Measurements from ENCODE around the gene XCL2.
"Not testable (repeated sequence)": the region's sequence is repeated elsewhere in the genome, so short reads cannot be mapped to it uniquely, and the experiment has no call there.

XCL2 gene

GRCh38 chr1:168543840-168544498, at the start of gene XCL2:
XCL2 (minus strand) TSS chr1:168543997; CDS start chr1:168543964, 33 bp downstream.
- DNase-seq = not testable (repeated sequence)

DNA sequence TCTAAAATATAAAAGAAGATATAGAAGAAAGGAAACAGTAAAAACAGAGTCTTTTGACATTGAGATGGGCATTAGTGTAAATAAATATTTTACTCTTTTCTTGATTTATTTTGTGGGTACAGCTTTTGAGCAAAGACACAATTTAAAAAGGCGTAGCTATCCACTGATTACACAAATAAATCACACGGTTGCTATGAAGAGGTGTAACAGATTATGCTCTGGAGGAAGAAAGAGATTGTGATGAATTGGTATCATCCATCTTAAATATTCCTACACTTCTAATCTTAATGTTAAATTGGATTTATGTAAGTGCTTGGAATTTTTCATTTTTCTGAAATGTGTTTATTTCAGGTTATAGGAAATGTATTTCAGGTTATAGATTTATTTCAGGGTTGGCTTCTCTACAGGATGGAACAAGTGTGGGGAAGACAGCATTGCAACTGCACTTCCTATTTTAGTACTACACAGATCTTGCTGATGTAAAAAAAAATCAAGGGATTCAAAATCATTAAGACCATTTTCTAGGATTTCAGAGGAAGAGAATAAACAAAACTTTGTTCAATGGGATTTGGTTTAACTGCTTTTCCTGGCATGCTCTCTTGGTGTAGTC, 47.9 kb upstream of the XCL2 start:
- no peak for DNase-seq

DNA sequence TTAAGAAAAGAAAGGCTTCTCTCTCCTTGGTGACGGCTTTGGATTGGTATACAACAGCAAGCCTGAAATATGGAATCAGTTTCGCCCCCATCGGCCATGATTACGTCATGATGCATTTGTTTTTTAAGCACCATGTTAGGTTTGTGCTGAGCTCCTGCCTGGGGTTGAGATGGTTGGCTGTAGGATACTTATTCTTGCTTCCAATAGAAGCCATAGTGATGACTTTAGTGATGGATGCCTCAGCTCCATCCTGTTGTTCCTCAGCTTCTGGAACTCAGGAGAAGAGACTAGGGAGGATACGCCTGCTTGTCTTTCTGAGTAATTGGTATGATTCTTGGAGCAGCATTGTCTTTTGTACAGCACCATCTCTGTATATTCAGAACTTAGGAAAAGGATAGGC, 47.3 kb upstream of the XCL2 start:
- no peak for DNase-seq

DNA sequence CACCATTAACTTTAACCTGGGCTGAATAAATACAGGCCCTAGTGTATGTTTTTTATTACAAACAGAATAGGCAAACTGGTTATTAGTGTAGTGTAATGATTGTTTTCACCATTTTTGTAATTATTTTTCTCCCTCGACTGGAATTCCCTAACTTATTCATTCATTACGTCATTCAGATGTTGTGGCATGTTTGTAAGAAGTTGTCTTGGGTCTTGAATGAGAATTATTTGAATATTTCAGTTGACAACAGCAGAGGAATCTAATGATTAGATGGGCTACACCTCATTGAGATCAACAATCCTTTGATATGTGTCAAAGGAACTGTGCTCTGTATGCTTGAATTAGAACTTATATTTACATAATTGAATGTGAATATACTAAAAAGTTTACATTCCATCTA, 45.4 kb upstream of the XCL2 start:
- no peak for DNase-seq

GRCh38 chr1:168585937-168586336, 42.1 kb upstream of the XCL2 start:
- DNase-seq = no peak

DNA sequence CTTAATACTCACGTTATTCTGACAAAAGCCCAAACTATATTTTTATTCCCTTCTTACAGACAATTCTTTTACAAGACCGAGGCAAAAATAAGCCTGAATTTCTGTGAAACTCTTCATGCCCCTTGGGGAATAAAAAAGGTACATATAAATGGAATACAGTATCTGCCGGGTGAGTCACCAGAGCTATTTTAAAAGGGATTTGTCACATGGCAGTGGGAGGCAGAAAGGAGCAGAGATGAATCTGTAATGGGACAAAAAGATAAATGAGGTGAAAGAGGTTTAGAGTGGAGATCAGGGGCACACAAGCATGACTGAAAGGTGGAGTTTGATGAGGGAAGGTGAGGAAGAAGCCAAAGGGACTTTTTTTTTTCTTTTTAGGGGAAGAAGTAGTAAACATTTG, 41.4 kb upstream of the XCL2 start:
- no peak for DNase-seq

DNA sequence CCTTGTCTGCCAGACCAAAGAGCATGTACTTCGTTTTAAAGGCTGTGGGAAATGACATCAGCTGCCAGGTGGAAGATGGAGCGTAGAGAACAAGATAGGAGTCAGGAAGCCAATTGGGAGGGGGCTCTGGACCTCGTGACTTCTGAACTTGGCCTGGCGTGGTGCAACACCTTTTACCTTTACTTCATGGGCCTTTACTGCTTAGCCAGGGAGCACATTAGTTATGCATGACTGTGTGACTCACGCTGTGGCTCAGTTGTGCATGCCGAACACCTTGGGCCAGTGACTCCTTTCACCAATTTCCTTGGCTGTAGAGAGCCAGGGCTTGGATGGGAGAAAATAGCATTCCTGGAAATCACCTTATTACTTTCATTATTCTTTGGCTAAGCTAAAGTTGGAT, 39.8 kb upstream of the XCL2 start:
- DNase-seq = no peak

GRCh38 chr1:168582688-168583336, 39.0 kb upstream of the XCL2 start:
- no peak for DNase-seq

- DNase-seq = no peak
These were observed 38.2 kb upstream of the XCL2 start for GRCh38 chr1:168581817-168582572.

GRCh38 chr1:168580991-168581390, 37.2 kb upstream of the XCL2 start:
- not testable (repeated sequence) for DNase-seq

DNA sequence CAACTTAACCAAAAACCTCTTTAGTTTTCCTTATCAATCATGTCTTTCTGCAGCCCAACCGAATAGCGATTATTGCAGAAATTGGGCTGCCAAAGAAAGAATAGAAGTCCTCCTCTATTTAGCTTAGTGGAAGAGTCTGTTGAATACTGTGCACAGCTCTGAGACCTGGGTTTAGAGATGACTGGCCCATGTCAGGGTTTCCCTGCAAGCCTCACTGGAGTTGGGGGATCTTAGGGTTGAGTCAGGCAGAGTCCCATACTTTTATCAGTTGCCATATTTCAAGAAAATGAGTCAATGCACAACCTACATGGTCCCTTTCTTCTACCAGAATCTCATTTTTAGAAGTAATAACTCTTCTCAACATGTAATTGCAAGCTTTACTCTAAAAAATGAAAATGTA, 36.5 kb upstream of the XCL2 start:
- DNase-seq = not testable (repeated sequence)

DNA sequence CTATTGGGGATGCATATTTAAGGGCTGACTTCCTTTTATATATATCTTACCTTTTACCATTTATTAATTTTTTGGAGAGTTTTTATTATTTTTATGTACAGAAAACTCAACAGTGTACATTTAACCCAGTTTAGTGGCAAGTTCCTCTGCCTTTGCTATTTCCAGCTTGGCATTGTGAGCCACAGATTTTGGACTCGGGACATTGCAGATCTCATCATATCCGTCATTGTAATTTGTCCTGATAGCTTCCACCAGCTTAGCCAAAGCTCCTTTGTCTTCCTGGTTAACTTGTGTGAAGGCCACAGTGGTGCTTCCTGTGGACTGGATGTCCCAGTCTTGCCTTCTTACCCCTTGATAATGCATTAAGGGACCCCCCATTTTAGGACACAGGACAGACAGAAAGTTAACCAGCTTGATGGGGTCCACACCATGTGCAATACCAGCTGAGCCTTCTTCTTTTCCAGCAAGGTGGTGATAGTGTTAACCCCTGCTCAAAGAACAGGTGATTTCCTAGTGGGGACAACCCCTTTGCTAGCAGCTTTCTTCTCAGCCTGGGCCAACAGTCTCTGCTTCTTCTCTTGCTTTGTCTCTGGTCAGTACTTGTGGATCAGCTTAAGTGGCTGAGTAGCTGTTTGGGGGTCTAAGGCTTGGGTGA, 34.9 kb upstream of the XCL2 start:
- DNase-seq = not testable (repeated sequence)

GRCh38 chr1:168576245-168576688, 32.5 kb upstream of the XCL2 start, which contains the start of gene XCL1:
XCL1 (plus strand) TSS chr1:168576605; CDS start chr1:168576638, 33 bp downstream.
- DNase-seq = not testable (repeated sequence)

DNA sequence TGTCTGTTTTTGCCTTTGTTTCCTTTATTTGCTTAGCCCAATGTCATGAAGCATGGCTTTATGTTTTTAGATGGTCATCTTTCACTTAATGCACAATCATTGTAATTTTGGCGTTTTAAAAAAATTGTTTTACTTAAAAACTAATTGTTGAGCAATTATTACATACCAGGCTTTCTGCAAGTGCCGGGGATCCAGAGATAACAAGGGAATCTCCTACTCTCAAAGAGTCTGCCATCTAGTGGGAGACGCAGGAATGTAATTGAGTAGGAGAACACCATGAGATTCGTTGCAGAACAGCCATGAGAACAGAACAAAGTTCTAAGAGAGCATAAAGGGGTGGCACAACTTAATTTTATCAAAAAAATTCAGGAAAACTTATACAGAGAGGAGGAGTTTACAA, 30.4 kb upstream of the XCL2 start:
- not testable (repeated sequence) for DNase-seq

GRCh38 chr1:168572633-168573032, 28.8 kb upstream of the XCL2 start:
- no peak for DNase-seq

DNA sequence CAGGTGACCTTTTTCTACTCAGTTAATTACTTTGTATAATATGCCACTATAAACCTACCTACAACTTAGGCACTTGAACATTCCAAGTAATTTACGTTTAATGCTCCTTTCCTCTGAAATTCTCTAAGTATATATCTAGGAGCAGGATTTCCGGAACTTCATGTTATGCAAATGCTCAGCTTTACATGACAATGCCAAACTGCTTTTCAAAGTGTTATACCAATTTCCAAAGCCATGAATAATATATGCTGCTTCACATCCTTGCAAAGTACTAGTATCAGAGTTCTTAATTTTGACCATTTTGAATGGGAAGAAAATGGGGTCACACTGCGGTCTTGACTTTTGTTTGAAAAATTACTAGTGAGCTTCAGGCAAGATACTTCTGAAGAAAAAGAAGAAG, 26.9 kb upstream of the XCL2 start:
- no peak for DNase-seq

DNA sequence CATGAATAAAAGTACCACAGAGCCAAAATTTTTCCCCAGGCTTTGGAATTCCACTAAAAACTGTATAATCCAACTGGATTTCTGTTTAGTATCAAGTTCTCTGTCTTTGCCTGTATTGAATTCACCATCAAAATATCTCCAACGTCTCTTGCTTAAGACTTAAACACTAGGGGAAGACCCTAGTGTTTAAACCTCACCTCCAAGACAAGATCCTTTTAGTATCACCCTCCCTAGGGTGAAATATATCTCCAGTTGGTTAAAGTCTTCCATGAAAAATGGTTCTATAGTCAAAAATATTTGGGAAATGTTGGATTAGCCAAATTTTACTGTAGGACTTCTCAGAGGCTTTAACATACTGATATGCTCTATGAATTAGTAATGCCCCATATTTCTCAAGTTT, 24.5 kb upstream of the XCL2 start:
- no peak for DNase-seq

- DNase-seq = no peak
These were observed 23.8 kb upstream of the XCL2 start for GRCh38 chr1:168567568-168567967.

DNA sequence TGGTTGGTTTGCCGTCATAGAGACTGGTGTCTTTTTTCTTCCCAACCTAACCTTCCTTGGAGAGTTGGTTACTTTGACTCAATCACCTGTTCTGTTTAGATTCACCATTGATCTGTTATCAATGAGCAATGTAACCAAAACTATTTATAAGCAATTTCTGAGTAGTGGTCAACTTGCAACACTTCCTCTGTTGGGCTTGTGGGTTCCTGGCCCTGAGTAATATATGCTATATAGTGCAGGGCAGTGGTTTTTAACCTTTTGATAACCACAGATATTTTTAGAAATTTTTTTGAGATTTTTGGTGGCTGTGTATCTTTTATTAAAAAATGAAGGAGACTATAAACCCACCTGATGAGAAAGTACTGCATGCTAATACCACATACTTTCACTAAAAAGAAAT, 23.2 kb upstream of the XCL2 start:
- no peak for DNase-seq

- no peak for DNase-seq
These were observed 22.0 kb upstream of the XCL2 start for GRCh38 chr1:168565825-168566224.

- no peak for DNase-seq
These were observed 18.2 kb upstream of the XCL2 start for GRCh38 chr1:168561989-168562388.

DNA sequence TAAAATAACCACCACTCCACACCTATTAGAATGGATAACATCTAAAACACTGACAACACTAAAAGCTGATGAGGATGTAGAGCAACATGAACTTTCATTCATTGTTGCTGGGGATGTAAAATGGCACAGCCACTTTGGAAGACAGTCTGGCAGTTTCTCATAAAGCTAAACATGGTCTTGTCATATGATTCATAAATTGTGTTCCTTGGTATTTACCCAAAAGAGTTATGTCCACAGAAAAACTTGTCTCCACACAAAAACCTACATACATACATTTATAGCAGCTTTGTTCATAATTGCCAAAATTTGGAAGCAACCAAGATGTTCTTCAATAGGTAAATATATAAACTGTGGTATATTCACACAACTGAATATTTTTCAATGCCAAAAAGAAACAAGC, 16.6 kb upstream of the XCL2 start:
- DNase-seq = no peak

DNA sequence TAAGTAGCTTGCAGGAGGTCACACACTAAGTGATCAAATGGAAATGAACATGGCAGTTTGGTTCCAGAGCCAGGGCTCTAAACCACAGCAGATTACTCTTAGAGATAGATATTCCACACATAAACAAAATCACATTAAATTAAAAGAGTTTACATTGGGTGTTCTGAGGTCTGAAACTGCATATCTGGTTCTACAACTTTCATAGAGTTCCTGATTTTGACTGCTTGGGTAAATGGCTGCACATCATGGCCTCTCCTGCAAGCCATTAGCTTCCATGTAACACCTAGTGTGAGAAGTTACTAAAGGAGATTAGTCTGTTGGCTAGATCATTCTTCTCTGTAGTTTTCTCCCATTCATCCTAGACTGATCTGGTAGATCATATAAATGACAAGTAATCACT, 12.8 kb upstream of the XCL2 start:
- DNase-seq = no peak

Measured in stimulated activated CD4-positive, alpha-beta T cell treated with anti-CD3 and anti-CD28 coated beads, Interleukin-4, amount 100 ng/mL, for 4 hours (primary cell).